HG02938 (cell line): Measurements from ENCODE around the gene MAP2K1.
"Not testable (repeated sequence)": the region's sequence is repeated elsewhere in the genome, so short reads cannot be mapped to it uniquely, and the experiment has no call there.

Source experiments
- ATAC-seq: cut with Tn5 transposase; IDR thresholded peaks from one replicate; pipeline ENCODE4 v1.9.1; 2021; ENCODE audit warnings: mild to moderate bottlenecking, moderate library complexity; ENCODE audit not compliant: unreplicated experiment

The MAP2K1 gene

DNA sequence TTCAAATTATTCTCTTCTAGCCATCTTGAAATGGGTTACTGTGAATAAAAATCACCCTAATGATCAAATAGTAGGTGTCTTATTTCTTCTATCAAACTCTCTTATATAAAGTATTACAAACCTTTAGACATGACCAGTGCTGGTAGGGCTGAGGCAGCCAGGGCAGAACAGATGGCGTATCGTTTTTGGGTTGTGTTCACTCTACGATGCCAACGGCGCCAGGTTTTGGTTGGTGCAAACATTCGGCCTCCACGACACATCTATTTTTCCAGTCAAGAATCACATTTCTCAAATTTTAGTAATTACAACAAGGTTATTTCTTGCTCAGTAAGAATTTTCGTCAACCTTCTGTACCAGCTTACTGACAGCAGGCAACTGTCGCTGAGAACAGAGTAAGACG lies 115.8 kb downstream of the MAP2K1 start:
- no peak for ATAC-seq

DNA sequence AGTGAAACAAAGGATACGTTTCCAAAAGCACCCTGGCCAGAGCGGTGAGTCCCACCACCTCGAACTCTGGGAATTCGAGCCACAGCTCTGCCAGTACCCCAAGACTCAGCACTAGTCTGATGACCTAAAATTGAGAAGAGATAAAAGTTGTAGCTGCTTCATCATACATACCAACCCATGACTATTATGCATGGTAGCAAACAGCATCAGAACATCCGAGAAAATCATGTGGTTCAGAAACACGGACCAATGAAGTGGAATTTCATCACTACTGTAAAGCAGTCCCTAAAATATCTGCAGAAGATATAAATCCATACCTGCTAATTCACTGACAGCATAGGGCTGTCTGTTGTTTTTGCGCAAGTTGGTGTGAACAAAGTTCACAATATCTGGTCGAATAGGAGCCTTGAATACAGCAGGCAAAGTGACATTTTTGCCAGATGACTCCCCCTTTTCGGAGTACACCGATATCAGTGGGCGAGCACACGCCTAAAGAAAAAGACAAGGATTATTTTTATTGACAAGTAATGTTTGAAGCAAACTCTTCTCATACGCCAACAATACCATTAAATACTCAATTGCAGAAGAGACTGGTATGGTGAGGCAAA lies 116.4 kb downstream of the MAP2K1 start:
- ATAC-seq, result not testable (repeated sequence)

DNA sequence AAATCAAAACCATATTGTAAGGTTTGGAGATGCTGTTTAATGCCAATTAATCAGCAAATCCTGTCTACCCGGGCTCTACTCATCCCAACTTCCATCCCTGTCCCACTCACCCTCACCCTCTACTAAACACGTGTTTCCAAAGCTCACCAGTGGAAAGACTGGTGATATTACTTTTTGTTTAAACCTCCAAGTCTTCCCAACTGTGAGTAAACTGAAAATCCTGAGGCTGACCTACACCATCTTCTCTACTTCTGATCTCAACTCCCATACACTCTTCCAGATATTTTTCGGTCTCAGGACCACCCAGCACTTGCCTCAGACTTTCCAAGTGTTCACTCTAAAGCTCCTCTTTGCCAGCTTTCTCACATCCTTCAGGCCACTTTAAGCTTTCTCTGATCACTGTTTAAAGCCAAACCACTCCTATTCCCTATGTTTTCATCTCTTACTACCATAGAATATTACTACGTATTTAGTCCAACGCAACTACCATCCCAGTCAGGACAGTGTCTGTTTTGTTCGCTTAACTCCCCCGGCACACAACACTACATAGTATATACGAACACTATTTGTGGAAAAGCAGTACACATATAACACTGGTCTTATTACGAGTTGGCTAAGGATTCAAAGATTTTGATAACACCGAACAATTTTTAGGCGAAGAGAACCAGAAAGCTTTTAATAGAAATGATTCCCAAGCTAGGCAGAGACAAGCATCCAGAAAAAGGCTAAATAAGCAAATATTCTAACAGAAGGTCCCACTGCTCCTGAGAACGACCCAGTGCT lies 117.3 kb downstream of the MAP2K1 start:
- ATAC-seq, result no peak

DNA sequence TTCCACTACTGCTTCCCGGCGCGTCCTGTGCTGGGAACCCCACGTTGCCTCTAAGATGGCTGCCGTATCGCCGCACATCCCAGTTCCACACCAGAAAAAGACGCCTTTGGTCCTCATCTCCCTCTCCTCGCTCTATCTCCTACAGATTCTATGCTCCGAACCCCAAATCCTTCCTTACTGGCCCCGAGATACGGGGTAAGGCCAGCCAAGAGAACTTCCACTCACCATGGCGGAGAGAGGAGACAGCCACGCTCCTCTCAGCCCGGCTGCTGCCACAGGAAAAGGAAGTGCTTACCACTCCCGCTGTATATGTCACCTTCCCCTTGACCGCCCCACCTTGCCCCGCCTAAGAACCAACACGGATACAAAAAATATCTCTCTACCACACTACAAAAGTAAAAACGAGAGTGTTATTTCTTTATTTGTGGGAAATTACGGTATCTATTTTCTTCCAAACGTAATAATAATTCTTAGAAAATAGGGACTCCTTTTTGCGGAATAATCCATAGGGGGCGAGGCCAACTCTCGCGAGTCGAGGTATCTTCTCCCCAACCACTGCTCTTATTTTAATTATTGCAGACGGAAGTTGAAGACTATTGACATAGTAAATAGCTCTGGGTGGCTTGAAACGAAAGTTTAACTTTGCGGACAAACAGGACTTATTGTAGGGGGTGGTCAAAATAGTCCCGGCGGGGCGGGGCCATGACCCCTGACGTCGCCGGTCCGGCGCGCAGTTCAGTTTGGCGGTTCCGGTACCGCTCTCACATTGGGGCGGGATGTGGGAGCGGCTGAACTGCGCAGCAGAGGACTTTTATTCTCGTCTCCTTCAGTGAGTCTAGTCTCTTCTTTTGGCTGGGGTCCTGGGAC lies 118.1 kb downstream of the MAP2K1 start, which contains the start of the genes RPL4 and ZWILCH:
Gene RPL4 (minus strand): TSS at position 293 of the 867 bp plus-strand sequence. CDS start 65 bp downstream, at position 228.
Gene ZWILCH (plus strand): TSS at position 764 of the 867 bp plus-strand sequence. CDS start 13 bp downstream, at position 777.
- ATAC-seq, result peak; percentile 75

DNA sequence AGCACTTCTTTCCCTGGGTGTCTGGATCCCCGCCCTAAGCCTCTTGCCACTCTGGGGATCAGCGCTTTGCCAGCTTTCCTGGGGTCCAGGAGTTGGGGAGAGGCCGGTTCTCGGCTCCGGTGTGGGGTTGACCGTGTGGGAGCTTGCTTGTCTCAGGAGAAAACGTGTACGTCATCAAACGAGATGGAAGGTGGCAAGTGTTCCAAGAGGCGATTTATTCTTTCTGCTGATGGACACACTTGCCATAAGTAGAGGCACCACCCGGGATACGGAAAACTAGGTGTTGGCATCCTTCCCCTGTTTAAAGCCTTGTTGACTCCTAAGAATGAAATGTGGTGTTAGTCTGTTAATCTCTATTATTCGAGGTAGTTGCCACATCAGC lies 118.7 kb downstream of the MAP2K1 start:
- ATAC-seq, result no peak

DNA sequence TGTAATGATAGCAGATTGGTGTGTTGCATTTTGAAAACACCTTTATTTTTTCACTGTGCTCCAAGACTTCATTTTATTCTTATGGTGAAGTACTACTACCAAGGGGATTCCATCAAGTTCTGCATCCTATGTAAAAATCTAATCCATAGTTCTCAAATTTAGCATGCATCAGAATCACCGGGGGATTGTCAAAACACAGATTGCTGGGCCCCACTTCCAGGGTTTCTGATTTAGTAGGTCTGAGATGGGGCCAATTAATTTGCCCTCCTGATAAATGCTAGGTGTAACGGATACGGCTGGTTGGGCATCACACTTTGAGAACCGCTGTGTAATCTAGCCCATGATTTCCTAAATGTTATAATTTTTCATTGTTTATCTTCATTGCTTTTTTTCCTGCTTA lies 119.1 kb downstream of the MAP2K1 start:
- no peak for ATAC-seq

DNA sequence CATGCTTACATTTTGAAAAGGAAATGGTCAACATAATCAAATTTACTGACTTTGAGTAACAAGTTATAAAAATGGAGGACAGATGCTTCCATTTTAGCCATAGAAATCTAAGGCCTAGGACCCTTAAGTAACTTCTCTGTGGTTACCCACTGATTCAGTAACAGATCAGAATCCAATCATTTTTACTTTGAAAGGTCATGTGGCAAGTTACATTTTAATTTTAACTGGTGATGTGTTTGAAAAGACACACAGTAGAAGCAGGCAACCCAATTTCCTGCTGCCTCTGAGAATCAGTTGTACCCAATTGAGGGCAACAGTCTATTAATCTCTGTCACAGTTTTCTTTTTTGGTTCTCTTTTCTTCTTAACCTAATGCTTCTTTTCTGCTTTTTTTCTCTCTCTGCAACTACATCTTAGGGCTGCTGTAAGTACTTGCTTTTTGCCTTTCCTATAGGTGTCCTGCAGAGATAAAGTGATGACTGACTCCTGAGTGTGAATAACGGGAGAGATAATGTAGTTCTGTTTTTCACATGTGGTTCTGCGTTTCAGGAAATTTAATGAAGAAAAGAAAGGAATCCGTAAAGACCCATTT lies 121.7 kb downstream of the MAP2K1 start:
- no peak for ATAC-seq

DNA sequence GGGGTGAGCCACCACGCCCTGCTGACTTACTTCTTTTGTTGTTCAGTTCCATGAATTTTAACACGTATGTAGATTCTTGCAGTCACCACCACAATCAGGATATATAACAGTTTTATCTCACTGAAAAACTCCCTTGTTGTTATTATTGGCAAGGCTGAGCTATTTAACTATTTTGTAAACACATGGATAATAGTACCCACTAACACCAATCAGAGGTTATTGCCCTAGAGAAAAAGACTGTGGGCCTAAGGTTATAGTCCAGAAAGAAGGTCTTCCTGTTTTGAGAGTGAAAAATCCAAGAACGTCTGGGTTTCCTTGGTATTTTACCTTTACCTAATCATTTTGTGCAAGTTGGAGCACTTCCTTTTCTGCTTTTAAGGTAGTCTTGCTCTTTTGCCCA lies 127.9 kb downstream of the MAP2K1 start:
- ATAC-seq, result no peak

DNA sequence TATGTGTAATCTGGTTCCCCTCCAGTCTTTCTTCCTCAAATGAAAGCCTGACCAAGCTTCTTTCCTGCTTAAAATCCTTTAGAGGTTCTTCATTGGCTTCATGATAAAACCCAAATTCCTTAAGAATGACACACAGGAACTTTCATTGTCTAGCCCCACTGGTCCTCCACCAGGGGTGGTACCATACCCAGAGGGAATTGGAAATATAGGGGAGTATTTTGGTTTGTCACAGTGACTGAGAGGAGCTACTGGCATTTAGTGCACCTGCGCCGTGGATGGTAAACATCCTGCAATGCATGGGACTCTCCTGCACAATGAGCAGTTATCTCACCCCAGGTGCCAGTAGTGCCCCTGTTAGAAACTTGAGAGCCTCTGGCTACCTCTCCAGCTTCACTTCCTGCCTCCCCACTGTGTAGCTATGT lies 129.2 kb downstream of the MAP2K1 start:
- no peak for ATAC-seq

DNA sequence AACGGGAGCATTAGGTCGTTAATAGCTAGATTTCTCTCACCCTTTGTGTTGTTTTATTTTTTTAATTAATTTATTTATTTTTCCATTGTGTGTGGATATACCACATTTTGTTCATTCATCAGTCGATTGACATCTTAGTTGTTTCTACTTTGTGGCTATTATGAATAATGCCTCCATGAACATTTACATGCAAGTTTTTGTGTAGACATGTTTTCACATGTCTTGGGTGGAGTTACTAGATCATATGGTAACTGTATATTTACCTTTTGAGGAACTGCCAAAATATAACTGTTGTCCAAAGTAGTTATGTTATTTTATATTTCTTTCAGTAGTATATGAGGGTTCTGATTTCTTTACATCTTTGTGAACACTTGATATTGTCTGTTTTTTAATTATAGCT lies 137.2 kb downstream of the MAP2K1 start:
- ATAC-seq, result no peak

DNA sequence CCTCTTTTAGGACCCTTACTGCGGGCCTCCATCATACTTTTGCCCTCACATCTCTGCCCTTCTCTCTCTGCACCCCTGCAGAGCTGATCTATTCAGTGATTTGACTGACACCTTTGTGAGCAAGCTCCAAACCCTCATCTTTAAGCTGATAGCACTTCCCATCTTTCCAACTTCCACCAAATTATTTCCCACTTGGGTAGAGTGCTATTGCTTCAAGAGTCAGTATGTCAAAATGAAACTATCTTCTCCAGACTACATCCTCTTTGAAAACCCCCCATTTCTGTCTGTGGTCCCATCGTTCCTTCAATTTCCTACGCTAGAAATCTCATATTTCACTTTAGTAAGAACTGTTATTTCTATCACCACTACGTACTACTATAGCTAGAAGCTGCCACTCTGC lies 138.1 kb downstream of the MAP2K1 start:
- no peak for ATAC-seq

DNA sequence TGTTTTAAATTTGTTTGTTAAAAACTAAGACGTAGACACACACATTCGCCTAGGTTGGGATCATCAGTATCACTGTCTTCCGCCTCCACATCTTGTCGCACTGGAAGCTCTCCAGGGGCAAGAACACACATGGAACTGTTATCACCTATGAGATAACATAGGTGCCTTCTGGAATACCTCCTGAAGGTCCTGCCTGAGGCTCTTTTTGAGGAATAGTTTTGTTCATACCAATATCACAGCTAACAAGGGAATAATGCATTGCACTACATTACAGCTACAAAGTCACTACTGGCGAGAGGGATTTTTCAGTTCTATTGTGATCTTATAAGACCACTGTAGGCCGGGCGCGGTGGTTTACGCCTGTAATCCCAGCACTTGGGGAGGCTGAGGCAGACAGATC lies 148.3 kb downstream of the MAP2K1 start:
- ATAC-seq, result no peak
